ENCODE results near the gene WDSUB1.

The WDSUB1 gene

DNA sequence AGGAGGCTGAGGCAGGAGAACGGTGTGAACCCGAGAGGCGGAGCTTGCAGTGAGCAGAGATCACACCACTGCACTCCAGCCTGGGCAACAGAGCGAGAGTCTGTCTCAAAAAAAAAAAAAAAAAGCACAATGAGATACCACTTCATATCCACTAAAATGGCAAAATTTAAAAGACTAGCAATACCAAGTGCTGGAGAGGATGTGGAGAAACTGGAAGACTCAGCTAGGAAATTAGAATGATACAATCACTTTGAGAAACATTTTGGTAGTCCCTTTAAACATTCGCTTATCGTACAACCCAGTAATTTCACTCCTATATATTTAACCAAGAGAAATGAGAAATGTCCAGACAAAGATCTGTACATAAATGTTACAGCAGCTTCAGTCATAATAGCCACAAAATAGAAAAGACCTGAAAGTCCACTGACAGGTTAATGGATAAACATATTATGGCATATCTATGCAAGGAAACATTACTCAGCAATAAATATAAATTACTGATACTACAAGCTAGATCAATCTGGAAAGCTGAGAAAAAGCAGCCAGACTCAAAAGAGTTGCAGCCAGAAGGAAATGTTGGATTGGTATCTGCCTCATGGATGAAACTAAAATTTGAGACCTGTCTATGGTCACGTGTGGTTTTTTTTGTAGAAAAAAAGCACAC is 40.0 kb downstream of the WDSUB1 start:
- no peak for DNase-seq (ENCODE audit: extremely low read depth, low read depth)
- no peak for TF ChIP-seq CTCF (IDR thresholded peaks at IDR 0.05; ENCODE audit: low read depth, low read length)

DNA sequence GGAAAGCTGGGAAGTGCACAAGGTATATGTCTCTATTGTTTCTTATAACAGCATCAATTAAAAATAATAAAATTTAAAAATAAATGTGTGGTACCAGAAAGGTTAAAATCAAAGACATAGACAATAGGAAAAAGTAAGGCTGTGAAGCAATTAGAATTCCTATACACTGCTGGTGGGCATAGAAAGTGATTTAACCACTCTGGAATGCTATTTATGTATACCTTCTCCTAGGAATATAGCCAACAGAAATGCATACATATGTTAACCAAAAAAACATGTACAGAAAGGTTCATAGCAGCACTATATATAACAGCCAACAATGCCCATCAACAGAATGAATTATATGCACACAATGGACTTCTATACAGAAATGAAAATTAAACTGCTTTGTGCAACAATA is 43.0 kb downstream of the WDSUB1 start:
- no peak for DNase-seq (ENCODE audit: extremely low read depth, low read depth)
- no peak for TF ChIP-seq CTCF (IDR thresholded peaks at IDR 0.05; ENCODE audit: low read depth, low read length)

DNA sequence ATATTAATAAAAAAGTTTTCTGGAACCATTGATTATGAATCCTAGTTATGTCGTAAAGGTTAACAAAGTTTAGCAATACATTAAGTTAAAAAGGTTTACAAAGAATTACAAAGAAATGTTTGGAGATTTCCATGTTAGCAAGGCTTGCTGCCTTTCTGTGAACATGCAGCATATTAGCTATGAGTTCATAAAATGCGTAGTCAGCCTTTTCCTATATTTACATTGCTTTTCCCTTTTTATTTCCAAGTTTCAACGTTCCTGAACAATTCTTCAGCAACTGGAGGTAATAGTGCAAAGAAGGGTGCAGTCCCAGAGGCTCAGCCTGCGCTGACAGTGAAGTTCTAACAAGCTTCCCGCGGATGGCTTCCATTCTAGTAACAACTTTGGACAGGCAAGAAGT is 51.6 kb downstream of the WDSUB1 start:
- no peak for TF ChIP-seq CTCF (IDR thresholded peaks at IDR 0.05; ENCODE audit: low read depth, low read length)
- DNase-seq (ENCODE audit: extremely low read depth, low read depth) = no peak

DNA sequence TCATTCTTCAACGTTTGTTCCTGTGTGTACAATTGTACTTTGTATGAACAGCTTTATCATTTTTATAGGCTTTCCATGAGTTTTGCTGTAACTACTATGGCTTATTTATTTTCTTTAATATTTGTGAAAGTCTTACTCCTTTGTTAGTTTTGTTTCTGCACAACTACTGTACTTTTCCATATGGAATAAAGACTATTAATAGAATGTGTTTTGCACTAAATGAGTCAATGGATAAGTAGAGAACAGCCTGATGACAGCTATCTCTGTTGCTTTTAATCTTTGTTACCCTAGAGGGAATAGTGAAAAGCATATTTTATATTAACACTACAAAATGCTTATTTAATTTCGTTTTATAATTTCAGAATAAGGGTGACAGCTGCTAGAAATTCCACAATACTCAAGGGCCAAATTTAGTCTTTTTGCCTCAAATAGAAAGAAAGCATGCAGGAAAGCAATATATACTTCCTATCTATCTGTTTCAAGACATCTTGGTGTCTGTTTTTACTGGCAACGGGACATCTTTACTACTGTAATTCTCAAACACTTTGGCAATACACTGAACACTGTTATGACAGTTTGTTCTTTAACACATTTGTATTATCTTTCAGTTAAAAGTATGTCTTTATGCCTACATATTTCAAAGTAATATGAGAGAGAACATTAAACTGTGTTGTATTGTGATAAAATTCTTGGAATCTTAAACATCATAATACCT is 53.9 kb downstream of the WDSUB1 start:
- no peak for DNase-seq (ENCODE audit: extremely low read depth, low read depth)

DNA sequence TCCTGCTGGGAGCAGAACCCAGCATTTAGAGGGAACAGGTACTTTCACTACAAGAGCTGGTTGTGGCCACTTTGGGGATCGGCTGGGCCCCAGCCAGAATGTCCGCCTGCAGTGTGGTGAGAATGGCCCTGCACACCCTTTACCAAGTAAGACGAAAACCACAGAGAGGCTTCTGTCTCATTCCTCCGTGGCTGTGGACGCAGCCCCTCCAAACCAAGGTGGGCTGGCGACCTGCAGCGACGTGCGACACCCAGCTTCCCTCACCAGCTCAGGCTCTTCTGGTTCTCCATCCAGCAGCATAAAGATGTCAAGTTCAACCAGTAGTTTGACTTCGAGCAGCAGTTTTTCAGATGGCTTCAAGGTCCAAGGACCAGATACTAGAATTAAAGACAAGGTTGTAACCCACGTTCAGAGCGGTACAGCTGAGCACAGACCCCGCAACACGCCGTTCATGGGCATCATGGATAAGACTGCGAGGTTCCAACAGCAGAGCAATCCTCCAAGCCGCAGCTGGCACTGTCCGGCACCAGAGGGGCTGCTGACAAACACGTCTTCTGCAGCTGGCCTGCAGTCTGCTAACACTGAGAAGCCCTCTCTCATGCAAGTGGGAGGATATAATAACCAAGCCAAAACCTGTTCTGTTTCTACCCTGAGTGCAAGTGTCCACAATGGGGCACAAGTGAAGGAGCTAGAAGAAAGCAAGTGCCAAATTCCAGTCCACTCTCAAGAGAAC is 56.2 kb downstream of the WDSUB1 start:
- DNase-seq (ENCODE audit: extremely low read depth, low read depth) = no peak
- no peak for TF ChIP-seq CTCF (IDR thresholded peaks at IDR 0.05; ENCODE audit: low read depth, low read length)

More for the DNA sequence above, 53.9 kb downstream of the WDSUB1 start:
- no peak for TF ChIP-seq CTCF (IDR thresholded peaks at IDR 0.05; ENCODE audit: low read depth, low read length)

DNA sequence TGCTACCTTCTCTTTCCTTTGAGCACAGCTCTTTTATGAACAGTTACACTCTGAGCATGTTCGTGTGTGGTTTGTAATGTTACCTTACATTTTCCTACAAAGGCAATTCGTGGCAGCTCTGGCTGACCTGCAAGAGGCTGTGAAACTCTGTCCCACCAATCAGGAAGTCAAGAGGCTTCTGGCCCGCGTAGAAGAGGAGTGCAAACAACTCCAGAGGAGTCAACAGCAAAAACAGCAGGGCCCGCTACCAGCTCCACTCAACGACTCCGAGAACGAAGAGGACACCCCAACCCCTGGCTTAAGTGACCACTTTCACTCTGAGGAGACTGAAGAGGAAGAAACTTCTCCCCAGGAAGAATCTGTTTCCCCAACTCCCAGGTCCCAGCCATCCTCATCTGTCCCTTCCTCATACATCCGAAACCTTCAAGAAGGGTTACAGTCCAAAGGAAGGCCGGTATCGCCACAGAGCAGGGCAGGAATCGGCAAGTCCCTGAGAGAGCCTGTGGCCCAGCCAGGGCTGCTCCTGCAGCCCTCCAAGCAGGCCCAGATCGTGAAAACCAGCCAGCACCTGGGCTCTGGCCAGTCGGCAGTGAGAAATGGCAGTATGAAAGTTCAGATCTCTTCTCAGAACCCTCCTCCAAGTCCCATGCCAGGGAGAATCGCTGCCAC is 56.9 kb downstream of the WDSUB1 start:
- no peak for DNase-seq (ENCODE audit: extremely low read depth, low read depth)
- TF ChIP-seq CTCF (IDR thresholded peaks at IDR 0.05; ENCODE audit: low read depth, low read length) = no peak
